Upper lobe of right lung (tissue), 1 donor: ENCODE results near the gene AKAP10. TPM values are rescaled to one million over a fixed set of nuclear protein-coding genes. Genes with fewer than 3 reads are reported as not detected.
A peak's percentile ranks its signal among the peaks of the same experiment; 100 is the strongest.

ENCODE experiments used
- ATAC-seq: fragments of 200-7000 bp; cut with Tn5 transposase; one replicate; pipeline ENCODE4 v1.9.1; 2020; ENCODE audit warnings: mild to moderate bottlenecking, moderate library complexity
- DNase-seq: peaks from one replicate; pipeline ENCODE4 v3.0.0-alpha.2; 2020
- H3K27ac ChIP-seq: fragments of 200-600 bp; one replicate; pipeline ENCODE4 v1.8.0; 2022
- H3K27me3 ChIP-seq: fragments of 200-600 bp; one replicate; pipeline ENCODE4 v1.8.0; 2022; ENCODE audit warnings: mild to moderate bottlenecking
- H3K36me3 ChIP-seq: fragments of 200-600 bp; one replicate; pipeline ENCODE4 v1.8.0; 2022
- H3K4me1 ChIP-seq: fragments of 200-600 bp; one replicate; pipeline ENCODE4 v1.8.0; 2022
- H3K4me3 ChIP-seq: fragments of 200-600 bp; one replicate; pipeline ENCODE4 v1.8.0; 2022; ENCODE audit warnings: mild to moderate bottlenecking
- H3K9me3 ChIP-seq: fragments of 200-600 bp; one replicate; pipeline ENCODE4 v1.8.0; 2022
- intact Hi-C: fragments of 100-400 bp; cut with DNase I; formaldehyde crosslinking; loops from one replicate; pipeline ENCODE4 v1.11.0; 2022
- total RNA-seq: library from RNA; stranded (reverse); fragmentation: NEBNext Ultra II Directional; extraction: Animal tissue kit (Norgen Biotek cat#: 25700); gene quantifications from one replicate; pipeline ENCODE4 v1.2.1, GENCODE V29; 2021
- TF ChIP-seq, protein P1 (sequence below): fragments of 200-600 bp; IDR thresholded peaks from one replicate; pipeline ENCODE4 v1.8.0; 2022; ENCODE audit warnings: antibody characterized with exemption
- donor health status: DM: no; HTN: yes; CAD: no; lungs with severe emphysema.

The AKAP10 gene
- total RNA-seq, 1 donor from 2014 or later: 42.3 TPM

DNA sequence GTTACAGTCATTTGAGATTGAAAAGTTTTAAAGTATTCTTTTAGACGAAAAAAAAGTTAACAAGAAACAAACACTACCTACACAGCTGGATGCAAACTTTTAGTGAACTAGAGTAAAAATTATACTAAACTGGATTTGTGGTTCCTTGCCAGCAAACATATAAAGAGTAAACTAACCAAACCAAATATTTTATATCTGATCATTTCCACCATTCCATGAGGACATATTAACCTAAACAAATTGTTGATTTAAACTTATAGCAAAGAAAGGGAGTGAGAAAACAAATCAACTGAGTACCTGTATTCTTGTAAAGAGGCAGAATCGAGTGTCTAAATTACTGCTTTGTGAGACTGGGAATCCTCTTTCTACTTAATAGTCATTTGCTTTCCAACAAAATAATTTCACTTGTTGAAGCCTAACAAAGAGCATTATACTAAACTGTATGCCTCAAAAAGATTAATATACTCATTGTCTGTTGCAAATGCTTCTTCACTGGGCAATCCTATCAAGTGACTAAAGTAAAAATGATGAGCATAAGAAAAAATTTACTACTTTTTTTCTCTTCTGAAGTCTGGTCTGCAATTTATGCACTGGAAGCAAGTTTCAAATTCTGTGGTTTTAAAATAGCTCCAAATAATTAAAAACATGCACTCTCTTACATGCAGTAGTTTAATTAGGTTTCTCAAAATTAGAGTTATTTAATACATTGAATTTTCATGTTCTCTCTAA is 37.5 kb downstream of the AKAP10 start:
- Histone ChIP-seq H3K27ac (peak overlapping the region; percentile 2), H3K4me3 (no peak overlapping the region), H3K4me1 (peaks cover 20% of the 10 kb centered on the region), H3K9me3 (no peaks in the 10 kb centered on the region), H3K27me3 (no peaks in the 10 kb centered on the region), H3K36me3 (peaks cover 63% of the 10 kb centered on the region)
- DNase-seq: no peak
- TF ChIP-seq, protein P1, sequence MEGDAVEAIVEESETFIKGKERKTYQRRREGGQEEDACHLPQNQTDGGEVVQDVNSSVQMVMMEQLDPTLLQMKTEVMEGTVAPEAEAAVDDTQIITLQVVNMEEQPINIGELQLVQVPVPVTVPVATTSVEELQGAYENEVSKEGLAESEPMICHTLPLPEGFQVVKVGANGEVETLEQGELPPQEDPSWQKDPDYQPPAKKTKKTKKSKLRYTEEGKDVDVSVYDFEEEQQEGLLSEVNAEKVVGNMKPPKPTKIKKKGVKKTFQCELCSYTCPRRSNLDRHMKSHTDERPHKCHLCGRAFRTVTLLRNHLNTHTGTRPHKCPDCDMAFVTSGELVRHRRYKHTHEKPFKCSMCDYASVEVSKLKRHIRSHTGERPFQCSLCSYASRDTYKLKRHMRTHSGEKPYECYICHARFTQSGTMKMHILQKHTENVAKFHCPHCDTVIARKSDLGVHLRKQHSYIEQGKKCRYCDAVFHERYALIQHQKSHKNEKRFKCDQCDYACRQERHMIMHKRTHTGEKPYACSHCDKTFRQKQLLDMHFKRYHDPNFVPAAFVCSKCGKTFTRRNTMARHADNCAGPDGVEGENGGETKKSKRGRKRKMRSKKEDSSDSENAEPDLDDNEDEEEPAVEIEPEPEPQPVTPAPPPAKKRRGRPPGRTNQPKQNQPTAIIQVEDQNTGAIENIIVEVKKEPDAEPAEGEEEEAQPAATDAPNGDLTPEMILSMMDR: no peak
- ATAC-seq: no peak
- intact Hi-C loops: no loop called here

DNA sequence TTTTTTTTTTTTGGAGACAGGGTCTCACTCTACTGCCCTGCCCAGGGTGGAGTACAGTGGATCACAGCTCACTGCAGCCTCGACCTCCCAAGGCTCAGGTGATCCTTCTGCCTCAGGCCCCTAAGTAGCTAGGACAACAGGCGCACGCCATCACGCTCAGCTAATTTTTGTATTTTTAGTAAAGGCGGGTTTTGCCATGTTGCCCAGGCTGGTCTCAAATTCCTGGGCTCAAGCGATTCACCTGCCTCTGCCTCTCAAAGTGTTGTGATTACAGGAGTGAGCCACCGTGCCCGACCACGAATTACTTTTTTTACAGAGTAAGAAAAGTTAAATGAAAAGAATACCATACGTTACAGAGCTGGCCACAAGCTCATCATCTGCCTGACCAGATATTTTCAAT is 38.9 kb downstream of the AKAP10 start:
- Histone ChIP-seq H3K27me3 (no peaks in the 10 kb centered on the region), H3K4me3 (no peak overlapping the region), H3K27ac (no peak overlapping the region), H3K9me3 (no peaks in the 10 kb centered on the region), H3K36me3 (peaks cover 75% of the 10 kb centered on the region), H3K4me1 (peaks cover 20% of the 10 kb centered on the region)
- intact Hi-C loops: no loop called here
- ATAC-seq: no peak
- no peak for DNase-seq
- TF ChIP-seq, protein P1: no peak

DNA sequence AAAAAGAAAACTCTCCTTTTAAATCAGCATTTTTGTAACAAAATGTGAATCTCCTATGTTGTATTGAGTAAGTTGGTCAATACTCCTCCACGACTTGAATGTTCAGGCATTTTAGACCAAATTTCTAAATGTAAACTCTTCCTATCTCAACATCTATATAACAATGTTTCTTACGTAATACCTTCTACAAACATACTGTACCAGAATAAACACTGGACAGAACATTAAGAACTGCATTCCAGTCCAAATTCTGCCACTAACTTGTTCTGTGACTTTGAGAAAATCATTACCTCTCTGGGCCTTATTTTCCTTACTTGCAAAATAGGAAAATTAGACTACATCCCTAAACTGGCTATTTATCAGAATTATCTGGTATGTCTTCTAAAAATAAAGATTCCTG is 40.1 kb downstream of the AKAP10 start:
- peaks cover 80% of the 10 kb centered on the region for H3K36me3 ChIP-seq
- H3K4me1 ChIP-seq: peaks cover 20% of the 10 kb centered on the region
- no peak overlapping the region for H3K4me3 ChIP-seq
- no peaks in the 10 kb centered on the region for H3K9me3 ChIP-seq
- H3K27ac ChIP-seq: no peak overlapping the region
- ATAC-seq: peak; percentile 70
- DNase-seq: no peak
- TF ChIP-seq, protein P1: no peak
- H3K27me3 ChIP-seq: no peaks in the 10 kb centered on the region
- intact Hi-C loops: no loop called here

DNA sequence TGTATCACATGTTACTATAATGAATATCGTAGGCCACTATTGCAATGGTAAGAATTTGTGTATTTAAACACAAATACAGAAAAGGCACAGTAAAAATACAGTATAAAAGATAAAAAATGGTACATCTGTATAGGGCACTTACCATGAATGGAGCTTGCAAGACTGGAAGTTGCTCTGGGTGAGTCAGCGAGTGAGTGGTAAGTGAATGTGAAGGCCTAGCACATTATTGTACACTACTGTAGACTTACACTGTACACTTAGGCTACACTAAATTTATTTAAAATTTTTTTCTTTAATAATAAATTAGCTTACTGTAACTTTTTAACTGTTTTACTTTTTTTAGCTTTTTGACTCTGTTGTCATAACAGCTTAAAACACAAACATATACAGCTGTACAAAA is 42.5 kb downstream of the AKAP10 start:
- no peak overlapping the region for H3K4me3 ChIP-seq
- no peaks in the 10 kb centered on the region for H3K27me3 ChIP-seq
- ATAC-seq (no peak), DNase-seq (no peak)
- intact Hi-C loops: no loop called here
- peaks cover 95% of the 10 kb centered on the region for H3K36me3 ChIP-seq
- no peak overlapping the region for H3K27ac ChIP-seq
- H3K4me1 ChIP-seq: peaks cover under 1% of the 10 kb centered on the region
- TF ChIP-seq, protein P1: no peak
- no peaks in the 10 kb centered on the region for H3K9me3 ChIP-seq

DNA sequence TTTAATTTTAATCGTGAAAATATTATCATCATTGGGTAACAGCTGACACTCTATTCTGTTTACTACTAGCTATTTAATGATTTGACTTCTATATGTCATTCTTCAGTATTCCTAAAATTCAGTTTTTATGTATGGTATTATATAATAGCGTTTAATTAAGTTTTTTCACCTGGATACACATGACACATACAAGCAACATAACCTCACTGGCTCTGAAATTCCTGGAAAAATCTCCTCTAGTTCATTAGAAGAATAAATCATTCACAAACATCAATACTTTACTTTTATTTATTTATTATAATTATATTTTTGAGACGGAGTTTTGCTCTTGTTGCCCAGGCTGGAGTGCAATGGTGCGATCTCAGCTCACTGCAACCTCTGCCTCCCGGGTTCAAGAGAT is 44.0 kb downstream of the AKAP10 start:
- no peaks in the 10 kb centered on the region for H3K9me3 ChIP-seq
- H3K27ac ChIP-seq: no peak overlapping the region
- no peak overlapping the region for H3K4me3 ChIP-seq
- no peaks in the 10 kb centered on the region for H3K27me3 ChIP-seq
- DNase-seq (no peak), ATAC-seq (no peak)
- intact Hi-C loops: no loop called here
- peaks cover 95% of the 10 kb centered on the region for H3K36me3 ChIP-seq
- no peaks in the 10 kb centered on the region for H3K4me1 ChIP-seq
- TF ChIP-seq, protein P1: no peak
